ENCODE results near the gene RPH3AL. TPM values are rescaled to one million over a fixed set of nuclear protein-coding genes. Genes with fewer than 3 reads are reported as not detected.

The RPH3AL gene
- total RNA-seq, 4 donors from 2014 or later: 13.0 to 49.2 (median 26.9) TPM

DNA sequence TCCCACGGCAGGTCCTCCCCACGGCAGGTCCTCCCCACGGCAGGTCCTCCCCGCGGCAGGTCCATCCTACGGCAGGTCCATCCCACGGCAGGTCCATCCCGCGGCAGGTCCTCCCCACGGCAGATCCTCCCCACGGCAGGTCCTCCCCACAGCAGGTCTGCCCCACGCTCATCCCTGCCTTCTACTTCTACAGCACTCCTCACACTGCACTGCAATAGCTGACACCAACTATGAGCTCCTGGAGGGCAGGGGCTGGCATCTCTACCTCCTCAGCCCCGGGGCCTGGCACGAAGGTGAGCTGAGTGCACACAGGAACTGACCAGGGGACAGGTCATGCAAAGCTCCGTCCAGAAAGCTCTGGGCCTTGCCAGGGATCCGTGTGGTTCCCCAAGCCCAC is 45.3 kb downstream of the RPH3AL start:
- TF ChIP-seq, protein P1, sequence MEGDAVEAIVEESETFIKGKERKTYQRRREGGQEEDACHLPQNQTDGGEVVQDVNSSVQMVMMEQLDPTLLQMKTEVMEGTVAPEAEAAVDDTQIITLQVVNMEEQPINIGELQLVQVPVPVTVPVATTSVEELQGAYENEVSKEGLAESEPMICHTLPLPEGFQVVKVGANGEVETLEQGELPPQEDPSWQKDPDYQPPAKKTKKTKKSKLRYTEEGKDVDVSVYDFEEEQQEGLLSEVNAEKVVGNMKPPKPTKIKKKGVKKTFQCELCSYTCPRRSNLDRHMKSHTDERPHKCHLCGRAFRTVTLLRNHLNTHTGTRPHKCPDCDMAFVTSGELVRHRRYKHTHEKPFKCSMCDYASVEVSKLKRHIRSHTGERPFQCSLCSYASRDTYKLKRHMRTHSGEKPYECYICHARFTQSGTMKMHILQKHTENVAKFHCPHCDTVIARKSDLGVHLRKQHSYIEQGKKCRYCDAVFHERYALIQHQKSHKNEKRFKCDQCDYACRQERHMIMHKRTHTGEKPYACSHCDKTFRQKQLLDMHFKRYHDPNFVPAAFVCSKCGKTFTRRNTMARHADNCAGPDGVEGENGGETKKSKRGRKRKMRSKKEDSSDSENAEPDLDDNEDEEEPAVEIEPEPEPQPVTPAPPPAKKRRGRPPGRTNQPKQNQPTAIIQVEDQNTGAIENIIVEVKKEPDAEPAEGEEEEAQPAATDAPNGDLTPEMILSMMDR (IDR thresholded peaks at IDR 0.05; ENCODE audit: low read depth): no peak

DNA sequence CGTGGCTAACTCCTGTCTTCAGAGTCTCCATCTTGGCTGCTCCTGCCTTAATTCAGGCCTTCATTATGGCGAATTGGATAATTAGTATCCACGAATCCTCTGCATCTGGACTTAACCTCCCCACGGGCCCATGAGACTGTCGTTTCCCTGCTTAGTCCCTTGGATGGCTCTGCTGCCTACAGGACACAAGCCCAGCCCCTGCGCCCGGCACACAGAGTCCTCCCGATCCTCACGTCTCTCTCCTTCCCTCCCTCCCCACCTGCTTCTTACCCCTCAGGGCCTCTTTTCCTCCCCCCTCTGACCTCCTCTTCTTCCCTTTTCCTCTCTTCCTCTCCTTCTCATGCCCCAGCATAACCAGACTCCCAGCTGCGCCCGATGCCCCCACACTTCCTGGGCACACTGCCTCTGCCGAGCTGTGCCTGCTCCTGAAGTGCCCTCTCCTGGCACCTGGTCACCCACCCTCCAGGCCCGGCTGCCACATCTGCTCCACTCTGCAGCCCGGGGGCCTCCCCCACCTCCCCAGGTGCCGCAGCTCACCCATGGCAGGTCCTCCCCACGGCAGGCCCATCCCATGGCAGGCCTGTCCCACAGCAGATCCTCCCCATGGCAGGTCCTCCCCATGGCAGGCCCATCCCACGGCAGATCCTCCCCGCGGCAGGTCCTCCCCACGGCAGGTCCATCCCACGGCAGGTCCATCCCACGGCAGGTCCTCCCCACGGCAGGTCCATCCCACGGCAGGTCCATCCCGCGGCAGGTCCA is 45.9 kb downstream of the RPH3AL start:
- TF ChIP-seq, protein P1 (IDR thresholded peaks at IDR 0.05; ENCODE audit: low read depth): no peak

DNA sequence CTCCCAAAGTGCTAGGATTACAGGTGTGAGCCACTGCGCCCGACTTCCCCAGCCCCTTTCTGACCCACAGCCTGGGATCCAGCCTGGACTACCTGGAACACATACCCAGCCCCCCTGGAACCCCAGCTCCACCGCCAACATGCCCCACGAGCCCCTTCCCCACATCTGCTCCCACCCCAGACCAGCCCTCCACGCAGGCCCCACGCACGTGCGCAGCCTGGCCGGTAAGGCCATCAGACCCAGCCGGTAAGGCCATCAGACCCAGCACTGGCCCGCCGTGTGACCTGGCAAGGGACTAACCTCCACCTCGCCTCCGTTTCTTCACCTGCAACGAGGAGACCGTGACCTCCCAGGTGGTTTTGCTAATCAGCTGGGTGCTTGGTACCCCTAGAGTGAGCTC is 46.5 kb downstream of the RPH3AL start:
- TF ChIP-seq, protein P1 (IDR thresholded peaks at IDR 0.05; ENCODE audit: low read depth): no peak

DNA sequence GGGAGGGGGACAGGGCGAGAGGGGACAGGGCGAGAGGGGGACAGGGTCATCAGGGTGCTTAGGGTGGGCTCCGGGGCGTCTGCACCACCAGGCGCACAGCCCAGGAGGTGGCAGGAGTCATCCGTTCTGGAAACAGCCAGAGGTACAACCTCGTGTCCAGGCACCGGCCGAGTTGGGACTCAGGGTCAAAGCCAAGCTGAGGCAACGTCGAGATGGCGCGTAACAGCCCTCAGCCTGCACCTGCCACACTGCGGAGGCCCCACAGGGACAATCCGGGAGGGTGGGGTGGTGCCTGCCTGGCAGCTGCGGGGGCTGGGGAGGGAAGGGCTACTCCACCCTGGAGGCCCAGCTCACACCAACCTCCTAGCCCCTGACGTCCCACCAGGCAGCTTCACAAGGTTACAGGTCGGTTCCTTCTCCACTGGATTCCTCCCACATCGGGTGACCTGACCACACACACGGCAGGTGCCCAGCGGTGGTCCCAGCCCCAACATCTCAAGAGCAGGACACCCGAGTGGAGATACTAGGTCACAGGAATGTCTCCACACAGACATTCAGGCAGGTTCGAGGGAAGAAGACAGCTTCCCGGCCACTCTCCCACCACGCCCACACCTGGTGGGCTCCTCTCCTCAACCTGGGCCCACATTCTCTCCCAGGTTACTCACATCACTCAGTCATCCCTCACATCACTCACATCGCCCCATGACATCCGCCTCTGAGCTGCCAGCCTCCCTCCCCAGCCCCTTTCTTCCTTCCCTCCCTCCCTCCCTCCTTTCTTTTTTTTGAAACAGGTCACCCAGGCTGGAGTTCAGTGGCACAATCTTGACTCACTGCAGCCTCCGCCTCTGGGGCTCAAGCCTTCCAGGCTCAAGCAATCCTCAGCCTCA is 47.3 kb downstream of the RPH3AL start:
- TF ChIP-seq, protein P1 (IDR thresholded peaks at IDR 0.05; ENCODE audit: low read depth): no peak

DNA sequence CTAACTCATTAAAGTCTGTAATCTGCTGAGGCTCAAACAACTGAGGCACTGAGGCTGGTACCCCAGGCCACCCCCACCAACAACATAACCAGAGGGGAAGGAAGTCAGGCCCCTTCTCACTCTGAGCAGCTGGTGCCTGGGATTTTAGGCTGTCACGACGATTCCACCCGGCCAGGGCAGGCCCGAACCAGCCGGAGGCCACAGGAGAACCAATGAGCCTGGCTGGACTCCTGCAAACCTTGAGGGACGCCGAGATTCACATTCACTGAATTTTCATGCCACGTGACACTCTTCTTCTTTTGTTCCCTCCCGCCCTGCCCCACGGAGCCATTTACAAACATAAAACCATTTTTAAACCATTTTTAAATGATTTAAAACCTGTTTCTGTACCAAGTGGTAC is 48.1 kb downstream of the RPH3AL start:
- TF ChIP-seq, protein P1 (IDR thresholded peaks at IDR 0.05; ENCODE audit: low read depth): no peak

DNA sequence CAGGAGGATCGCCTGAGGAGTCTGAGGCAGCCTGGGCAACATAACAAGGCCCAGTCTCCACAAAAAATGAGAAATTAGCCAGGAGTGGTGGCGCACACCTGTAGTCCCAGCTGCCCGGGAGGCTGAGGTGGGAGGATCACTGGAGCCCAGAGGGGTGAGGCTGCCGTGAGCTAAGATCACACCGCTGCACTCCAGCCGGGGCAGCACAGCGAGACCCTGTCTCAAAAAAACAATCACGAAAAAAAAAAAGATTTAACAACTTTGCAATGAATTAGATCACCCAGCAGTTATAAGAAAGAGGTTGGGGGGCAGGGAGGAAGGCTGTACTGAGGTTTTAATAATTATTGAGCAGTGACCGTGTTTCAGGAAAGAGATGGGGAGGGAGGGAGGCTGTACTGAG is 49.4 kb downstream of the RPH3AL start:
- TF ChIP-seq, protein P1 (IDR thresholded peaks at IDR 0.05; ENCODE audit: low read depth): no peak

DNA sequence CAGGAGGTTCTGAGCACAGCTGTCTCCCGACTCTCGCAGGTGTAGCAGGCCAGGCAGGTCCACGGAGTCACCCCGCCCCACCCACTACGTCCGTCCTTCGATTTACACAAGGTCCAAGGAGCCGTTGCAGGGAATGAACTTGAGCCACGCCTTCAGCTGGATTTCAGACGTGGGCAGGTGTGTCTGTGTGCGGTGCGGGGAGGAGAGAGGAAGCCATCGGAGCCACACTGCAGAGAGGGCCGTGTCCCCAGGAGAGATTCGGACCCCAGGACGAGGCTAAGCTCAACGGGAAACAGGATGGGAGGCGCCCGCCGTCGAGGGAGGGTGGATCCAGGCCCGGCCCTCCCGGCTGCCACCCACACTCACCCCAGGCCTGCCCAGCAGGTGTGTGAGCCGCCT is 50.3 kb downstream of the RPH3AL start:
- TF ChIP-seq, protein P1 (IDR thresholded peaks at IDR 0.05; ENCODE audit: low read depth): no peak
